ENCODE measurements around the gene PIWIL1.

DNA sequence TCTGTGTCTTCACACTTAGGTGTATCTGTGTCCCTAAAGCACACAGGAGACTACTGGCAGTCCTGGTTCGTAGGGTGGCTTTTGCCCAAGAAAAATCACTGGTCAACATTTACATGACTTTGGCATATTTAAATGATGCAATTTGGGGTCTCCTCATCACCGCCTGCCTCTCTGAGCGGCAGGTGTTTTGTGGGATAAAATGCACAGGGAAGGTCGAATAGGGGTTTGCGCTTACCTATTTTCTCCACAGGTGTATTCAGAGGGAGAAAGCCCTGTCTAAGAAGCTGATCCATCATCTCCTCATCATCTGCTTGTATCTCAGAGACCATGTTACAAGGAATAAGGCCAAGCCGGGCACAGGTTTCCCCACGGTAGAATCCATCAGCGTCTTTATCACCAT is 74.7 kb downstream of the PIWIL1 start:
- TF ChIP-seq, protein P1, sequence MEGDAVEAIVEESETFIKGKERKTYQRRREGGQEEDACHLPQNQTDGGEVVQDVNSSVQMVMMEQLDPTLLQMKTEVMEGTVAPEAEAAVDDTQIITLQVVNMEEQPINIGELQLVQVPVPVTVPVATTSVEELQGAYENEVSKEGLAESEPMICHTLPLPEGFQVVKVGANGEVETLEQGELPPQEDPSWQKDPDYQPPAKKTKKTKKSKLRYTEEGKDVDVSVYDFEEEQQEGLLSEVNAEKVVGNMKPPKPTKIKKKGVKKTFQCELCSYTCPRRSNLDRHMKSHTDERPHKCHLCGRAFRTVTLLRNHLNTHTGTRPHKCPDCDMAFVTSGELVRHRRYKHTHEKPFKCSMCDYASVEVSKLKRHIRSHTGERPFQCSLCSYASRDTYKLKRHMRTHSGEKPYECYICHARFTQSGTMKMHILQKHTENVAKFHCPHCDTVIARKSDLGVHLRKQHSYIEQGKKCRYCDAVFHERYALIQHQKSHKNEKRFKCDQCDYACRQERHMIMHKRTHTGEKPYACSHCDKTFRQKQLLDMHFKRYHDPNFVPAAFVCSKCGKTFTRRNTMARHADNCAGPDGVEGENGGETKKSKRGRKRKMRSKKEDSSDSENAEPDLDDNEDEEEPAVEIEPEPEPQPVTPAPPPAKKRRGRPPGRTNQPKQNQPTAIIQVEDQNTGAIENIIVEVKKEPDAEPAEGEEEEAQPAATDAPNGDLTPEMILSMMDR (IDR thresholded peaks at IDR 0.05 in 2 of 3, conservative IDR thresholded peaks at IDR 0.05 in 1 of 3; ENCODE audit: borderline replicate concordance in 1 of 3, insufficient read depth in 1 of 3, low read depth in 2 of 3, low read length in 2 of 3): no peak
- TF ChIP-seq POLR2AphosphoS5 (IDR thresholded peaks at IDR 0.05; ENCODE audit: low read depth, low read length) (no peak), EZH2 (IDR thresholded peaks at IDR 0.05) (no peak), TCF7L2 (IDR thresholded peaks at IDR 0.05; ENCODE audit: borderline replicate concordance, extremely low read depth, insufficient read depth, insufficient read length) (no peak), POLR2A (IDR thresholded peaks at IDR 0.05; ENCODE audit: borderline replicate concordance, extremely low read depth, insufficient read depth, insufficient read length) (no peak), RAD21 (IDR thresholded peaks at IDR 0.05; ENCODE audit: low read depth) (no peak)
- TF ChIP-seq, protein P2, sequence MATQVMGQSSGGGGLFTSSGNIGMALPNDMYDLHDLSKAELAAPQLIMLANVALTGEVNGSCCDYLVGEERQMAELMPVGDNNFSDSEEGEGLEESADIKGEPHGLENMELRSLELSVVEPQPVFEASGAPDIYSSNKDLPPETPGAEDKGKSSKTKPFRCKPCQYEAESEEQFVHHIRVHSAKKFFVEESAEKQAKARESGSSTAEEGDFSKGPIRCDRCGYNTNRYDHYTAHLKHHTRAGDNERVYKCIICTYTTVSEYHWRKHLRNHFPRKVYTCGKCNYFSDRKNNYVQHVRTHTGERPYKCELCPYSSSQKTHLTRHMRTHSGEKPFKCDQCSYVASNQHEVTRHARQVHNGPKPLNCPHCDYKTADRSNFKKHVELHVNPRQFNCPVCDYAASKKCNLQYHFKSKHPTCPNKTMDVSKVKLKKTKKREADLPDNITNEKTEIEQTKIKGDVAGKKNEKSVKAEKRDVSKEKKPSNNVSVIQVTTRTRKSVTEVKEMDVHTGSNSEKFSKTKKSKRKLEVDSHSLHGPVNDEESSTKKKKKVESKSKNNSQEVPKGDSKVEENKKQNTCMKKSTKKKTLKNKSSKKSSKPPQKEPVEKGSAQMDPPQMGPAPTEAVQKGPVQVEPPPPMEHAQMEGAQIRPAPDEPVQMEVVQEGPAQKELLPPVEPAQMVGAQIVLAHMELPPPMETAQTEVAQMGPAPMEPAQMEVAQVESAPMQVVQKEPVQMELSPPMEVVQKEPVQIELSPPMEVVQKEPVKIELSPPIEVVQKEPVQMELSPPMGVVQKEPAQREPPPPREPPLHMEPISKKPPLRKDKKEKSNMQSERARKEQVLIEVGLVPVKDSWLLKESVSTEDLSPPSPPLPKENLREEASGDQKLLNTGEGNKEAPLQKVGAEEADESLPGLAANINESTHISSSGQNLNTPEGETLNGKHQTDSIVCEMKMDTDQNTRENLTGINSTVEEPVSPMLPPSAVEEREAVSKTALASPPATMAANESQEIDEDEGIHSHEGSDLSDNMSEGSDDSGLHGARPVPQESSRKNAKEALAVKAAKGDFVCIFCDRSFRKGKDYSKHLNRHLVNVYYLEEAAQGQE (IDR thresholded peaks at IDR 0.05; ENCODE audit: low read depth): no peak
- TF ChIP-seq, protein P3, sequence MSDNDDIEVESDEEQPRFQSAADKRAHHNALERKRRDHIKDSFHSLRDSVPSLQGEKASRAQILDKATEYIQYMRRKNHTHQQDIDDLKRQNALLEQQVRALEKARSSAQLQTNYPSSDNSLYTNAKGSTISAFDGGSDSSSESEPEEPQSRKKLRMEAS (IDR thresholded peaks at IDR 0.05): no peak
- TF ChIP-seq, protein P4, sequence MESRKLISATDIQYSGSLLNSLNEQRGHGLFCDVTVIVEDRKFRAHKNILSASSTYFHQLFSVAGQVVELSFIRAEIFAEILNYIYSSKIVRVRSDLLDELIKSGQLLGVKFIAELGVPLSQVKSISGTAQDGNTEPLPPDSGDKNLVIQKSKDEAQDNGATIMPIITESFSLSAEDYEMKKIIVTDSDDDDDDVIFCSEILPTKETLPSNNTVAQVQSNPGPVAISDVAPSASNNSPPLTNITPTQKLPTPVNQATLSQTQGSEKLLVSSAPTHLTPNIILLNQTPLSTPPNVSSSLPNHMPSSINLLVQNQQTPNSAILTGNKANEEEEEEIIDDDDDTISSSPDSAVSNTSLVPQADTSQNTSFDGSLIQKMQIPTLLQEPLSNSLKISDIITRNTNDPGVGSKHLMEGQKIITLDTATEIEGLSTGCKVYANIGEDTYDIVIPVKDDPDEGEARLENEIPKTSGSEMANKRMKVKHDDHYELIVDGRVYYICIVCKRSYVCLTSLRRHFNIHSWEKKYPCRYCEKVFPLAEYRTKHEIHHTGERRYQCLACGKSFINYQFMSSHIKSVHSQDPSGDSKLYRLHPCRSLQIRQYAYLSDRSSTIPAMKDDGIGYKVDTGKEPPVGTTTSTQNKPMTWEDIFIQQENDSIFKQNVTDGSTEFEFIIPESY (IDR thresholded peaks at IDR 0.05; ENCODE audit: extremely low read depth, insufficient replicate concordance, low read length): no peak
